ENCODE results near the gene PKP1. TPM values are rescaled to one million over a fixed set of nuclear protein-coding genes. Genes with fewer than 3 reads are reported as not detected.

The PKP1 gene
- total RNA-seq, 2 donors from 2014 or later = 36.8 to 82.9 TPM

- H3K36me3 ChIP-seq = peaks cover 0 to 15% of the 10 kb centered on the region in 2 donors
- no peaks in the 10 kb centered on the region for H3K4me1 ChIP-seq (replicated peaks)
- TF ChIP-seq POLR2AphosphoS5 (IDR thresholded peaks at IDR 0.05) (no peak), CTCF (IDR thresholded peaks at IDR 0.05) (no peak), POLR2A (IDR thresholded peaks at IDR 0.05) (no peak)
- H3K27ac ChIP-seq = no peak overlapping the region
- no peaks in the 10 kb centered on the region for H3K27me3 ChIP-seq (replicated peaks; ENCODE audit: insufficient read depth)
- intact Hi-C loops (cut with DNase I) = no loop called here
- no peaks in the 10 kb centered on the region for H3K9me3 ChIP-seq
- WGBS = 79% methylated on average over 16 of the region's 16 CpGs
- DNase-seq (ENCODE audit: low spot score) = no peak
- H3K4me3 ChIP-seq = no peak overlapping the region
Observed at GRCh38 chr1:201324821-201325677, 41.7 kb downstream of the PKP1 start.

- H3K4me1 ChIP-seq (replicated peaks) = no peaks in the 10 kb centered on the region
- peaks cover 0 to 15% of the 10 kb centered on the region in 2 donors for H3K36me3 ChIP-seq
- no peaks in the 10 kb centered on the region for H3K9me3 ChIP-seq
- 95% methylated on average over 8 of the region's 8 CpGs for WGBS
- no peak for TF ChIP-seq POLR2A (IDR thresholded peaks at IDR 0.05)
- no peak for DNase-seq (ENCODE audit: low spot score)
- H3K27ac ChIP-seq = no peak overlapping the region
- intact Hi-C loops (cut with DNase I) = no loop called here
- H3K27me3 ChIP-seq (replicated peaks; ENCODE audit: insufficient read depth) = no peaks in the 10 kb centered on the region
- H3K4me3 ChIP-seq = no peak overlapping the region
Observed at GRCh38 chr1:201325678-201326060, 42.4 kb downstream of the PKP1 start.

DNA sequence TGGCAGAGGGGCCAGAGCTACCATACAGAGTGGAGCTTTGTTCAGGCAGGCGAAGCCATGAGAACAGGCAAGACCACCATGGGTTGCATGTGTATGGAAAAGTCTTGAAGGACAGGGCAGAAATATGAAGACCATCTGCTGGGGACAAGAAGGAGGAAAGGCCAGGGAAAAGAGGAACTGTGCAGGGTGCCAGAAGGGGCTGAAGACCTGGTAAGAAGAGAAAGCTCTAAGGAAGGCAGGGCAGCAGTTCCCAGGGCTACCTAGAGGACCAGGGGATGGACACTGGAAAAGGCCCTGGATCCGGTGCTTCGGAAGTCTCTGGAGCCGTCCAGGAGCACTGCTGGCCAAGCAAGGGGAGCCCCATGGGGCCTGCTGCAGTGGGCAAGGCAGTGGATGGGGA is 43.4 kb downstream of the PKP1 start:
- 84% methylated on average over 4 of the region's 4 CpGs for WGBS
- no peaks in the 10 kb centered on the region for H3K27me3 ChIP-seq (replicated peaks; ENCODE audit: insufficient read depth)
- no peaks in the 10 kb centered on the region for H3K4me1 ChIP-seq (replicated peaks)
- peaks cover 0 to 15% of the 10 kb centered on the region in 2 donors for H3K36me3 ChIP-seq
- intact Hi-C loops (cut with DNase I) = no loop called here
- no peak overlapping the region for H3K27ac ChIP-seq
- TF ChIP-seq POLR2A (IDR thresholded peaks at IDR 0.05) (no peak), CTCF (IDR thresholded peaks at IDR 0.05) (no peak), POLR2AphosphoS5 (IDR thresholded peaks at IDR 0.05) (no peak)
- no peak overlapping the region for H3K4me3 ChIP-seq
- no peaks in the 10 kb centered on the region for H3K9me3 ChIP-seq
- no peak for DNase-seq (ENCODE audit: low spot score)

DNA sequence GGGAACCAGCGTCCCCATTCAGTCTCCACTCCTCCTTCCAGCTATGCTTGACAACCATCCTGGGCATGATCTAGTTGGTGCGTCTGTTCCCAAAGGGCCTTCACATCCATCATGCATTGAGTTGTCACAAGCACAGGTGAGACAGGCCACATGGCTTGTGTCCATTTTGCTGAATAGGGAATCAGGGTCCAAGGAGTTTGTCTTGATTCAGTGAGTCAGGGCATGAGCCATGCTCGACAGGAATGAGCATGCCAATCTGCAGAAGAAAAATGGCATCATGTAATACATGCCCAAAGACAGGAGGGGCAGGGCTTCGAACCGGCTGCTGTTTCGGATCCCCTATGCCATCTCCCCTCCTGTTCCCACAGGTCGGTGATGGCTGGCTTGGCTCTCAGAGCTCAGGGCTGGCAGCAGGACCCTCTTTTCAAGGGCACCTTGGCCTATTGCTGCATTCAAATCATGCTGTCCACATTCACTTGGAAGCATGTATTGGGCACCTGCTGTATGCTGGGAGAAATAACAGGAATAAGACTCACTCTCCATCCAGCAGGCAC is 44.5 kb downstream of the PKP1 start:
- intact Hi-C loops (cut with DNase I) = no loop called here
- Histone ChIP-seq H3K27ac (no peak overlapping the region), H3K9me3 (no peaks in the 10 kb centered on the region), H3K27me3 (replicated peaks; ENCODE audit: insufficient read depth) (no peaks in the 10 kb centered on the region), H3K4me3 (no peak overlapping the region), H3K4me1 (replicated peaks) (no peaks in the 10 kb centered on the region), H3K36me3 (peaks cover 0 to 15% of the 10 kb centered on the region in 2 donors)
- WGBS = 91% methylated on average over 7 of the region's 7 CpGs
- no peak for DNase-seq (ENCODE audit: low spot score)
- TF ChIP-seq POLR2A (IDR thresholded peaks at IDR 0.05) (no peak), CTCF (IDR thresholded peaks at IDR 0.05) (no peak), POLR2AphosphoS5 (IDR thresholded peaks at IDR 0.05) (no peak)

DNA sequence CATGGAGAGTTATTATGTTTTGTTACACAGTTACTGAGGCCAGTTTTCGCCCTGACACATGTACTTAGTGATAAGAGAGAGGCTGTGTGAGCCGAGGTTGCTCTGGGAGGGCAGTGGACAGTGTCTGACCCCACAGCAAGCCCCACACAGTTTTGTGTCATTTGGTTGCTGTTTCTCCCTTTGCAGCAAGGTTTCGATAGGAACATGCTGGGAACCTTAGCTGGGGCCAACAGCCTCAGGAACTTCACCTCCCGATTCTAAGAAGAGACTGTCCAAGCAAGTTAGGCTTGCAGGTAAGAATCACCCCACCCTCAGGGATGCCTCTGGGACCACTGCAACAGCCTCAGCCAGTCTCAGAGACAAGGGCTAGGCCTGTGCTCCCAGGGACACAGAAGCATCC is 45.3 kb downstream of the PKP1 start:
- Histone ChIP-seq H3K27ac (no peak overlapping the region), H3K9me3 (no peaks in the 10 kb centered on the region), H3K4me3 (no peak overlapping the region), H3K36me3 (peaks cover 0 to 15% of the 10 kb centered on the region in 2 donors), H3K27me3 (replicated peaks; ENCODE audit: insufficient read depth) (no peaks in the 10 kb centered on the region), H3K4me1 (replicated peaks) (no peaks in the 10 kb centered on the region)
- WGBS = 77% methylated on average over 4 of the region's 4 CpGs
- intact Hi-C loops (cut with DNase I) = no loop called here
- no peak for DNase-seq (ENCODE audit: low spot score)
- TF ChIP-seq POLR2AphosphoS5 (IDR thresholded peaks at IDR 0.05) (no peak), CTCF (IDR thresholded peaks at IDR 0.05) (no peak), POLR2A (IDR thresholded peaks at IDR 0.05) (no peak)
